ENCODE data around the gene ACADS.

ACADS gene

GRCh38 chr12:120699553-120699952 is 26.1 kb upstream of the ACADS start:
- in situ Hi-C loops (cut with MboI; ENCODE audit: low sequenced_read_pairs) = no loop called here

- in situ Hi-C loops (cut with MboI; ENCODE audit: low sequenced_read_pairs) = no loop called here
These were observed 24.7 kb upstream of the ACADS start for GRCh38 chr12:120700886-120701285.

DNA sequence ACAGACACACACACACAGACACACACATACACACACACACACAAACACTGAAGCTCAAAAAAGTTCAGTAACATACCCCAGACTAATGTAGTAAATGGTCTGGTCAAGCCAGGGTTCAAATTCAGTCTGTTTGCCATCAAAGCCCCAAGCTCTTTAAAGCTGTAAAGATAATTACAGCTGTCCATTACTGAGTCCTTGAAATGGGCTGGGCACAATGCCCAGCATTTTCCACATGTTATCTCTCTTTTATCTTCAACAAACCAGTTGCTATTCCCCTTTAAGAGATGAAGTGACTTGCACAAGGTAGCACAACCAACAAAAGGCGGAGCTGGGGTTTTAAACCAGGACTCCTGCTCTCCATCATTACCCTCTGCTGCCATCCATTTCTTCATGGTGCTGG is 23.0 kb upstream of the ACADS start:
- in situ Hi-C loops (cut with MboI; ENCODE audit: low sequenced_read_pairs) = no loop called here

DNA sequence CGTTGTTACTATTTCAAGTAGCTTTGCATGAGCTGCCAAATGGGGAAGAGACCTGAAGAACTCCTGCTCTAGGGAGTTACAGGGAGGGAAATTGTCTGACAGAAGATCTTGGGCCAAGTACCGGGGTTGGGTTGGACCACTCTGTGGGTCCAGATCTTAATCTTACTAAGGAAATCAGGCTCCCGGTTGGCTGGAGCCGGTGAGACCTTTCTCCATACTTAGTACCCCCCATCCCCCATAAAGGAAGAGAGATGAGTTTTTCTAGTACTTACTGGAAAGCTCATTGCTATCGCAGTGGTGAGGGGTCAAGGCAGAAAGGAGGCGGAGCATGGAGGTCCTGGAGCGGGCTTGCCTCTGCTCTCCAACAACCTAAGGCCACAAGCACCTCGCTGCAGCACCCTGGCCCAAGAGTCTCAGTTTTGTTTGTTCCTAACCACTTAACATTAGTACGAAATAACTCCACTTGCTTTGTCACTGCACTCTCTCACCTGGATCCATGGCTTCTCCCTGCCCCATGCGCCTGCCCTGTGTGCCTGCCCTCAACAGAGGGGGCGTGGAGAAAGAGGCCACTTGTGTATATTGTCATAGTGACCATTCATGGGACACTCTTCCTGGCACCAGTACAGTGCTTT is 22.2 kb upstream of the ACADS start:
- in situ Hi-C loops (cut with MboI; ENCODE audit: low sequenced_read_pairs) = no loop called here

- in situ Hi-C loops (cut with MboI; ENCODE audit: low sequenced_read_pairs) = no loop called here
These were observed 20.0 kb upstream of the ACADS start for GRCh38 chr12:120705618-120706017.

DNA sequence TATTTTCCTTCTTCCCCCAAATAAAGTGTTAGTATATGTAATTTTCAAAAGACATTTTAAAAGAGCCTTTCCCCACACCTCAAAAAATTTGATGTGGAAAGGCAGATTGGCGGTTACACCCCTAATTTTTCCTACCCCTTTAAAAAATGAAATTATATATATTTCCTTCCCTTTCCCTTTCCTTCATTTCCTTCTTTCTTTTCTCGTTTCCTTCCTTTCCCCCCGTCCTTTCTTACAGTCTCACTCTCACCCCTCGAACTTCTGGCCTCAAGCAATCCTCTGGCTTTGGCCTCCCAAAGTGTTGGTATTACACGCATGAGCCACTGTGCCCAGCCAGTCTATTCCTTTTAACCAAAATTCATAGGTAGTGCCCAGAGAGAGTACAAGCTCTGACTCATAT is 19.6 kb upstream of the ACADS start:
- in situ Hi-C loops (cut with MboI; ENCODE audit: low sequenced_read_pairs) = no loop called here

DNA sequence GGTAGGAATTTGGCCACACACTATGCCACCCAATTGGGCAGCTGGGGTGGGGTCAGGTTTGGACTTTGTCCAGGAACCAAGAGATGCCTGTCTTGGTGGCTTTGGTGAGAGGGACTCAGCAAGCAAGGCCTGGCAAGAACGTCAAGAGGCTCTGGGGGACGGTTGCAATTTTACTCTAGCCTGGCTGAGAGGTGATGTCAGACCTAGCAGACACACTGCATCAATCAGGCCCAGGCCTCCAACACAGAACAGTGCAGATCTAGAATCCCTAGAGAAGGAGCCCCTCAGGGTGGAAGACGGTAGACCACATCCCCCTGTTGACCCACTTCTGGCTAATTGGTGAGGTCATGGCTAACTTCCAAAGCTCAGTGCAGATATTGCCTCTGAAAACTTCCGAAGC is 17.0 kb upstream of the ACADS start:
- in situ Hi-C loops (cut with MboI; ENCODE audit: low sequenced_read_pairs) = no loop called here

GRCh38 chr12:120710031-120710804 is 15.4 kb upstream of the ACADS start, which contains the start of gene UNC119B:
Gene UNC119B (plus strand): TSS chr12:120710458. CDS start chr12:120710475, 17 bp downstream.
- in situ Hi-C loops (cut with MboI; ENCODE audit: low sequenced_read_pairs) = loop anchor here (10.0 kb wide), 2 partner anchors 55 to 125 kb away; partner anchors contain the start of gene POP5

- in situ Hi-C loops (cut with MboI; ENCODE audit: low sequenced_read_pairs) = loop anchor here (10.0 kb wide), 2 partner anchors 56 to 126 kb away; partner anchors contain the start of gene POP5
These were observed 14.8 kb upstream of the ACADS start for GRCh38 chr12:120710805-120711296.

- in situ Hi-C loops (cut with MboI; ENCODE audit: low sequenced_read_pairs) = loop anchor here (10.0 kb wide), 2 partner anchors 57 to 127 kb away; partner anchors contain the start of gene POP5
These were observed 14.2 kb upstream of the ACADS start for GRCh38 chr12:120711411-120711810.

GRCh38 chr12:120712610-120713009 is 13.0 kb upstream of the ACADS start:
- in situ Hi-C loops (cut with MboI; ENCODE audit: low sequenced_read_pairs) = loop anchor here (10.0 kb wide), 2 partner anchors 58 to 128 kb away; partner anchors contain the start of gene POP5

DNA sequence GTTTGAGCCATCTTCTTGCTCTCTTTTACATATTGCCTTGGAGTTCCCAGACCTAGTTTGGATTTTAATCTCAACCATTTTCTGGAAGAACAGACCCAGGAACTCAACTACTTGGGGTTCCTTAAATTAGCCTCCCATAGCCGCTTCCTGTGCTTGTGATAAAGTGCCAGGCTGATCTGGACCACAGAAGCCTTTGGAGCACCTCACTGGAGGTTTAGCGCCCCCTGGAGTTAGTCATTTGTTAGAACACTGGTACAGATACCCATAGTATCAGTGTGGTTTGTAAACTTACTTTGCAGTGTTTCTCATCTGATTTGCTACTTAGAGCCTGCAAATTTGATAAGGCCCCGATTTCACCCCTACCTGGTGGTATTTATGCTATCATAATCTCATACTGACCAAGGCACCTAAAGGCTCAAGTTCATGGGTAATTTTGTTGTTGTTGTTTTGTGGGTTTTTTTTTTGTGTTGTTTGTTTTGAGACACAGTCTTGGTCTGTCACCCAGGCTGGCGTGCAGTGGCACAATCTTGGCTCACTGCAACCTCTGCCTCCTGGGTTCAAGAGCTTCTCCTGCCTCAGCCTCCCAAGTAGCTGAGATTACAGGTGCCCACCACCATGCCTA is 11.7 kb upstream of the ACADS start:
- in situ Hi-C loops (cut with MboI; ENCODE audit: low sequenced_read_pairs) = loop anchor here (10.0 kb wide), 2 partner anchors 59 to 129 kb away; partner anchors contain the start of gene POP5

- in situ Hi-C loops (cut with MboI; ENCODE audit: low sequenced_read_pairs) = loop anchor here (10.0 kb wide), 2 partner anchors 63 to 133 kb away; partner anchors contain the start of gene POP5
These were observed 7.6 kb upstream of the ACADS start for GRCh38 chr12:120718055-120718454.

- in situ Hi-C loops (cut with MboI; ENCODE audit: low sequenced_read_pairs) = loop anchor here (10.0 kb wide), 2 partner anchors 64 to 134 kb away; partner anchors contain the start of gene POP5
These were observed 6.6 kb upstream of the ACADS start for GRCh38 chr12:120719072-120719471.

- in situ Hi-C loops (cut with MboI; ENCODE audit: low sequenced_read_pairs) = loop anchor here (10.0 kb wide), 2 partner anchors 65 to 135 kb away; partner anchors contain the start of gene POP5
These were observed 6.0 kb upstream of the ACADS start for GRCh38 chr12:120719496-120720233.

DNA sequence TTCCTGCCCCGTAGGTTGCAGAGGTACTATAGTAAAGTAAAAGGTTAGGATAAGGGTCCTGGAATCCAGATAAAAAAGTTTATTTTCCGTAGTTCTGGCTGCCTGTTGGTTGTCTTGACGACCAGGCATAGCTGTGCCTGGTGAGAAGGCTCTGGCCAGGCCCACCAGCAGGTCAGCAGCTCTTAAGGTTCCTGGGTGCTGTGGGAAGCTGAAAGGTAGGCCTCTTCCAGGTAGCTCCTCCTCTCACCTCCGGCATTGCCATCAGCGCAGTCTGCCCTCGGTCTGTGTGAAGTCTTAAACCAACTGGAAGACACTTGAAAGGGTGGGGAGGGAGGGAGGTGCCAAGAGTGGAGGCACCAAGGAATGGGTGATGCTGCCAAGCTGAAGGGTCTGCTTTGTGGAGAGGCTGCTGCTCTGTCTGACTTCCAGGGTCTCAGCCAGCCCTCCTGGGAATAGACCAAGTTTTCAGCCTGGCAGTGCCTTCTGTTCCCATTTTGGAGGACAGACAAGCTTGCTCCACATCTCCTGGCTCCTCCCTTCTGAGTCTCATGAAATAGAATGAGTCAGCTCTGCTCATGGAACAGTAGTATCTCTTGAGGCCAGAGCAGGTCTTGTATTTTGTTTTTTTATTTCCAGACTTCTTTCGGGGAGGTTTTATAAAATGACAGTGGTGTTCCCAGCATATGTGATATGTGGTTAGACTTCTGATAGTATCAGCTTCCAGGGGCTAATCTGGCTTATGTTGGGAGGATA is 5.2 kb upstream of the ACADS start:
- in situ Hi-C loops (cut with MboI; ENCODE audit: low sequenced_read_pairs) = no loop called here

DNA sequence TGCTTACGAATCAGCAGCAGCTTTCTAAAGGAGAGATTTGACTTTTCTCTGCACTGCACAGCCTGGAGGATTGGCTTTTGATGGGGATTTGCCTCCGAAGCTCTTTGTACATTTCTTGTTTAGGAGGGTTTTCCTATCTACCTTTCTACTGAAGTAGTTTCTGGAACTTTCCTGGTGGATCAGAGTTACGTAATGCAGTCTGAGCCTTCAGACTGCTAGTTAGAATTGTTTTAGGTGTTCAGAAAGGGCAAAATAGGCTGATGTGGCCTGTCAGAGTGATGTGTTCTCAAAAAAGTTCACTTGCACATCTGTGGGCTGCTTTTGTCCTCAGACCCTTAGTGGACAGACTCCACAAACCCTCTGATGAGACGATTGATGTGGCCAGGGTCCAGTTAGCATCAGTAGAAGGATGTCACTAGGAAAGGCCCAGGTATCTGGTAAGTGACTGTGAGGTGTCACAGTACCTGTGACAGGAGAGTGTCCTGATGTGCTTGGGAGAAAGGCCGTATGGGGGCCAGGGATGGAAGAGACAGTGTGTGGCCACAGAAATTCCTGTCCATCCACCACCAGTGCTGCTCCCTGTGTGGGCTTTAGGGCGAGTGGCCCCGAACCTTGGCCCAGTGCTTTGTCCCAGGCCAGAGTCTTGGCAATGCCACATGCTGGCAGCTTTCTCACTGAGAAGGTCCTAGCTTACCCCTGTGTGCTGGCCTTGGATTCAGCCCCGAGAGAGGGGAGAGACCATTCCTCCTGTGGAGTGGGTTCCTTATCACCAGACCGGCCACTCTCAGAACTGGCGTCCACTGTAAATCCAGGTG is 4.4 kb upstream of the ACADS start:
- in situ Hi-C loops (cut with MboI; ENCODE audit: low sequenced_read_pairs) = no loop called here

- in situ Hi-C loops (cut with MboI; ENCODE audit: low sequenced_read_pairs) = no loop called here
These were observed 3.8 kb upstream of the ACADS start for GRCh38 chr12:120721866-120722265.

GRCh38 chr12:120722784-120723183 is 2.8 kb upstream of the ACADS start:
- in situ Hi-C loops (cut with MboI; ENCODE audit: low sequenced_read_pairs) = no loop called here
